Measurements from ENCODE around the gene MYO9A. TPM values are rescaled to one million over a fixed set of nuclear protein-coding genes. Genes with fewer than 3 reads are reported as not detected.

The MYO9A gene
- total RNA-seq, 1 donor from 2014 or later: 111 TPM

DNA sequence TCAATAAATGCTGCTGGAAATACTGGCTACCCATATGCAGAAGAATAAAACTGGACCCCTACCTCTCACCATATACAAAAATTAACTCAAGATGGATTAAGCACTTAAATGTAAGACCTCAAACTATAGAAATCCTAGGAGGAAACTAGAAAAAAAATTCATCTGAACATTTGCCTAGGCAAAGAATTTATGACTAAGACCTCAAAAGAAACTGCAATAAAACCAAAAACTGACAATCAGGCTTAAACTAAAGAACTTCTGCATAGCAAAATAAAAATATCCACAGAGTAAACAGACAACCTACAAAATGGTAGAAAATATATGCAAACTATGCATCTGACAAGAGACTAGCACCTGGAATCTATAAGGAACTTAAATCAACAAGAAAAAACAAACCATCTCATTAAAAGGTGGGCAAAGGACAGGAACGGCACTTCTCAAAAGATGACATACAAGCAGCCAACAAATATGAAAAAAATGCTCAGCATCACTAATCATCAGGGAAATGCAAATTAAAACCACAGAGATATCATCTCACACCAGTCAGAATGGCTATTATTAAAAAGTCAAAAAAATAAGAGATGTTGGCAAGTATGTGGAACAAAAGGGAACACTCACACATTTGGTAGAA, 47.0 kb downstream of the MYO9A start:
- no peak overlapping the region for H3K27ac Mint-ChIP-seq (ENCODE audit: unreplicated experiment)
- TF ChIP-seq, protein P1, sequence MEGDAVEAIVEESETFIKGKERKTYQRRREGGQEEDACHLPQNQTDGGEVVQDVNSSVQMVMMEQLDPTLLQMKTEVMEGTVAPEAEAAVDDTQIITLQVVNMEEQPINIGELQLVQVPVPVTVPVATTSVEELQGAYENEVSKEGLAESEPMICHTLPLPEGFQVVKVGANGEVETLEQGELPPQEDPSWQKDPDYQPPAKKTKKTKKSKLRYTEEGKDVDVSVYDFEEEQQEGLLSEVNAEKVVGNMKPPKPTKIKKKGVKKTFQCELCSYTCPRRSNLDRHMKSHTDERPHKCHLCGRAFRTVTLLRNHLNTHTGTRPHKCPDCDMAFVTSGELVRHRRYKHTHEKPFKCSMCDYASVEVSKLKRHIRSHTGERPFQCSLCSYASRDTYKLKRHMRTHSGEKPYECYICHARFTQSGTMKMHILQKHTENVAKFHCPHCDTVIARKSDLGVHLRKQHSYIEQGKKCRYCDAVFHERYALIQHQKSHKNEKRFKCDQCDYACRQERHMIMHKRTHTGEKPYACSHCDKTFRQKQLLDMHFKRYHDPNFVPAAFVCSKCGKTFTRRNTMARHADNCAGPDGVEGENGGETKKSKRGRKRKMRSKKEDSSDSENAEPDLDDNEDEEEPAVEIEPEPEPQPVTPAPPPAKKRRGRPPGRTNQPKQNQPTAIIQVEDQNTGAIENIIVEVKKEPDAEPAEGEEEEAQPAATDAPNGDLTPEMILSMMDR (IDR thresholded peaks at IDR 0.05; ENCODE audit: partially characterized antibody, unreplicated experiment): no peak

DNA sequence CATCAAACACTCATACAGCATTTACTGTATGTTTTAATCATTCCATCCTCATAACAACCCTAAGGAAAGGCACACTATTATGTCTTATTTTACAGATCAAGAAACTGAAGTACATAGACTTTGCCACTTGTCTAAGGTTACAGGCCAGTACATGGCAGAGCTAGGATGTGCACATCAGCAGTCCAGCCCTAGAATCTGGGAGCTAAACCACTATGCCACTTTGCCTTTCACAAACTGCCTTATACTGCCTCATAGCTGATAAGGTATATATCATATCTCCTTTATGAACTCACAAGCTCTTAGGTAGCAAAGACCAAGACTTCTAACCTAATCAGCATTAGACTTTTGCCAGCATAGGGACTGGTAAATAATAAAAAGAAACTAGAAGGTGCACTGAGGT, 49.1 kb downstream of the MYO9A start:
- Mint-ChIP-seq H3K36me3 (ENCODE audit: unreplicated experiment) (no peaks in the 10 kb centered on the region), H3K9me3 (ENCODE audit: unreplicated experiment) (no peaks in the 10 kb centered on the region), H3K4me1 (ENCODE audit: low read depth, unreplicated experiment) (peaks cover 3% of the 10 kb centered on the region), H3K27ac (ENCODE audit: unreplicated experiment) (no peak overlapping the region), H3K27me3 (ENCODE audit: unreplicated experiment) (peaks cover 5% of the 10 kb centered on the region), H3K4me3 (ENCODE audit: unreplicated experiment) (no peak overlapping the region)
- no peak for DNase-seq
- TF ChIP-seq, protein P1 (IDR thresholded peaks at IDR 0.05; ENCODE audit: partially characterized antibody, unreplicated experiment): no peak

More for the DNA sequence above, 47.0 kb downstream of the MYO9A start:
- peaks cover 5% of the 10 kb centered on the region for H3K27me3 Mint-ChIP-seq (ENCODE audit: unreplicated experiment)
- H3K9me3 Mint-ChIP-seq (ENCODE audit: unreplicated experiment): no peaks in the 10 kb centered on the region
- no peak overlapping the region for H3K4me3 Mint-ChIP-seq (ENCODE audit: unreplicated experiment)
- DNase-seq: no peak
- peaks cover under 1% of the 10 kb centered on the region for H3K4me1 Mint-ChIP-seq (ENCODE audit: low read depth, unreplicated experiment)
- no peaks in the 10 kb centered on the region for H3K36me3 Mint-ChIP-seq (ENCODE audit: unreplicated experiment)

DNA sequence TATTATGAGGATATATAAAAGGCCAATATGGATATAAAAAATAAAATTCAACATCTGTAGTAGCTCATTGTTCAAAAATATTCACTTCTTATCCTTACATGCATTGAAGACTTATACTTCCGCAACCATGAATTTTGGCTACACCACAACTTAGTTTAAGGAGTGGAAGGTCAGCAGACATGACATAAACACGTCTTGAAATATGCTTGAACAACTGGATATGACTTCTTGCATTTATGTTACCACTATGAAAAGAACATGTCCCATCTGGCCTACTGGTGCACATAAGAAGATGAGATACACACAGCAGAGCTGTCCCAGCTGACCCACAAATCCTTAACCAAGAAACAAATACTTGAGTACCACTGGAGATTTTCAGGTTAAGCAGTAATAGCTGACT, 52.1 kb downstream of the MYO9A start:
- TF ChIP-seq, protein P1 (IDR thresholded peaks at IDR 0.05; ENCODE audit: partially characterized antibody, unreplicated experiment): no peak
- Mint-ChIP-seq H3K36me3 (ENCODE audit: unreplicated experiment) (peaks cover 9% of the 10 kb centered on the region), H3K4me3 (ENCODE audit: unreplicated experiment) (no peak overlapping the region), H3K9me3 (ENCODE audit: unreplicated experiment) (peaks cover 1% of the 10 kb centered on the region), H3K27me3 (ENCODE audit: unreplicated experiment) (peaks cover 5% of the 10 kb centered on the region), H3K27ac (ENCODE audit: unreplicated experiment) (no peak overlapping the region), H3K4me1 (ENCODE audit: low read depth, unreplicated experiment) (peaks cover 5% of the 10 kb centered on the region)
- DNase-seq: no peak

DNA sequence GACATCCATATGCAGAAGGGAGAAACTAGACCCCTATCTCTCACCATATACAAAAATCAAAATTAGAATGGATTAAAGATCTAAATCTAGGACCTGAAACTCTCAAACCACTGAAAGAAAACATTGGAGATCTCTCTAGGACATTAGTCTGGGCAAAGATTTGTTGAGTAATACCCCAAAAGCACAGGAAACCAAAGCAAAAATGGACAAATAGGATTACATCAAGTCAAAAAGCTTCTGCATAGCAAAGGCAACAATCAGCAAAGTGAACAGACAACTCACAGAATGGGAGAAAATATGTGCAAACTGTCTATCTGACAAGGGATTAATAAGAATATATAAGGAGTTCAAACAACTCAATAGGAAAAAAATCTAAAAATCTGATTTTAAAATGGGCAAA, 54.8 kb downstream of the MYO9A start:
- TF ChIP-seq, protein P1 (IDR thresholded peaks at IDR 0.05; ENCODE audit: partially characterized antibody, unreplicated experiment): no peak
- peaks cover 5% of the 10 kb centered on the region for H3K4me1 Mint-ChIP-seq (ENCODE audit: low read depth, unreplicated experiment)
- no peaks in the 10 kb centered on the region for H3K27me3 Mint-ChIP-seq (ENCODE audit: unreplicated experiment)
- no peak for DNase-seq
- no peak overlapping the region for H3K27ac Mint-ChIP-seq (ENCODE audit: unreplicated experiment)
- H3K4me3 Mint-ChIP-seq (ENCODE audit: unreplicated experiment): no peak overlapping the region
- H3K36me3 Mint-ChIP-seq (ENCODE audit: unreplicated experiment): peaks cover 9% of the 10 kb centered on the region
- peaks cover 1% of the 10 kb centered on the region for H3K9me3 Mint-ChIP-seq (ENCODE audit: unreplicated experiment)

DNA sequence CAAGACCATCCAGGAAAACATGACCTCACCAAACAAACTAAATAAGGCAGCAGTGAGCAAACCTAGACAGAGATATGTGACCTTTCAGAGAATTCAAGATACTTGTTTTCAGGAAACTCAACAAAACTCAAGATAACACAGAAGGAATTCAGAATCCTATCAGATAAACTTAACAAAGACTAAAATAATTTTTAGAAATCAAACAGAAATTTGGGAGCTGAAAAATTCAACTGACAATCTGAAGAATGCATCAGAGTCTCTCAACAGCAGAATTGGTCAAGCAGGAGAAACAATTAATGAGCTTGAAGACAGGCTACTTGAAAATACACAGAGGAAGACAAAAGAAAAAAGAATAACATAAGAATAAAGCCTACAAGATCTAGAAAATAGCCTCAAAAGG, 55.6 kb downstream of the MYO9A start:
- TF ChIP-seq, protein P1 (IDR thresholded peaks at IDR 0.05; ENCODE audit: partially characterized antibody, unreplicated experiment): no peak
- peaks cover 1% of the 10 kb centered on the region for H3K9me3 Mint-ChIP-seq (ENCODE audit: unreplicated experiment)
- H3K4me1 Mint-ChIP-seq (ENCODE audit: low read depth, unreplicated experiment): peaks cover 8% of the 10 kb centered on the region
- H3K4me3 Mint-ChIP-seq (ENCODE audit: unreplicated experiment): no peak overlapping the region
- DNase-seq: no peak
- peaks cover 9% of the 10 kb centered on the region for H3K36me3 Mint-ChIP-seq (ENCODE audit: unreplicated experiment)
- no peaks in the 10 kb centered on the region for H3K27me3 Mint-ChIP-seq (ENCODE audit: unreplicated experiment)
- no peak overlapping the region for H3K27ac Mint-ChIP-seq (ENCODE audit: unreplicated experiment)
